ENCODE data around the gene FXYD6. TPM values are rescaled to one million over a fixed set of nuclear protein-coding genes. Genes with fewer than 3 reads are reported as not detected.

The FXYD6 gene
- total RNA-seq, 1 donor from 2014 or later, result 1.6 TPM

DNA sequence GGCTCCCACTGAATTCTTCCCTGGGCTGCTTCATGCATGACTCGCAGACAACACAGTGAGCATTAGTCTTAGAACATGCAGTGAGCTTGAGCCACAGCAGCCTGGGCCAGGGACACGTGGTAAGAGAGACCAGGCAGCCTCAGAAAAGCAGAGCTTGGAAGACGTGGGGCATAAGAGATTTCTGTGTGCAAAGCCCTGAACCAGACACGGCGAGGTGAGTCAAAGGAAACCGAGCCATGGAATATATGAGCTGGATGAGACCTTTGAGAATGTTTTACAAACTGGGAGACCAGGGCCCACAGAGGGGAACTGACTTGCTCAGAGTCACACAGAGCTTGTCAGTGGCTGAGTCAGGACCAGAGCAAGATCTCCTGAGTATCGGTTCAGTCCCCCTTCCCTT lies 8.5 kb upstream of the FXYD6 start:
- ATAC-seq, result no peak

DNA sequence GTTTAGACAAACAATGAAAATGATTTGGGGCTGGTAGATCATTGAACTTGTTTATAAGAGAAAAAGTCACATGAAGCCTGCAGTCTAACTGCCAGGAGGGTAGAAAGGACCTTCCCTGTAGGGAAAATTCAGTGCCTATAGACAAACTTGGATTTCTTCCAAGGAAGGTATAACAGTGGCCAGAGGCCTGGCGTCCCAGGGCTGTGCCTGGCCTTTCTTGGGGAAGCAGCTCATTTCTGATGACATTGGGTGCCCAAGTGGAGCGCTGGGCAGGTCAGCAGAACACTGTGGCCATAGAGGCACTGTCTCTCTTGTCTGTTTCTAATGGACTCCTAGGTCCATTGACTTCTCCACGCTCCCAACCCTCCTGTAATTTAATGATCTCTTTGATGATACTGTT lies 6.6 kb upstream of the FXYD6 start:
- no peak for ATAC-seq

DNA sequence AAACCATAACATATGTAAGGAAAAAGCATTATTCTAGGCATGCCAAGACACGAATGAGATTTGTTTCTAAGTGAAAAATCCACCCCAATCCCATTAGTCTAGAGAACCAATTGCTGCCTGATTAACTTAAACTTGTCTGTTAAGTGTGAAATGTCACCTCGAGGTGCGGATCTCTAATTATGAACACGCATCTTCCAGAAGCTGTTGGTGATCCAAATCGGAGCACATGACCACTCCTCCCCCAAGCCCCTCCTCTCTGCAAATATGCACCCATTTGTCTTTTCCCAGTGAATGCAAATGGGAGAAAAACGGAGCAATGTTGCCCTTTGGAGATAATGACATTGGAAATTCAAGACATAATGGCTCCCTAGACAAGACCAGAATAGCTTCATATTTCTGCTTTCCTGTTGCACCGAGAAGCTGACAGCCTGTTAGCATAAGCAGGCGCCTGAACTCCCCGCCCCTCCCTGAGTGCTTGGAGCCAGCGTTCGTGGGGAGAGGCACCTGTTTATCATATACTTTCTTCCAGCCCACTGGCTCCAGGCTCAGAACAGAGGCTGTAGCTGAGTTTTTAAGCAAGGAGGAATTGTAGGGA lies 6.0 kb upstream of the FXYD6 start:
- ATAC-seq, result no peak

DNA sequence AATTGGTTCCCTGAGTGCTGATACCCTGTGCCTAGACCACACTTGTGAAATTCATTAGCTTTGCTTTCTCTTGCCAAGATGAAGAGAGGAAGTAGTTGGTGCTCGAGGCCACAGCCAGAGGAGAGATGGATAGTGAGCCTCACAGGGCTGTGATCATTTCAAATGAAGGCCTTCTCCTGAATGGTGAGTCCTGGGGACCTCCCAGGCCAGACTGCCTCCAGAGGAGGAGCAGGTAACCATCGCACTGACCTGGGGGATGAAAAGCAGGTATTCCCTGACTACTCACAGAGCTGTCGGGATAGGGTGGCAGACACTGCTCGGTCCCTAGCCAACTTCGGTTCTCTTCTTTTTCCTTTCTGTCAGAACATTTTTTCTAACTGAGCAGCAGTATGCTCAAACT lies 4.8 kb upstream of the FXYD6 start:
- no peak for ATAC-seq

DNA sequence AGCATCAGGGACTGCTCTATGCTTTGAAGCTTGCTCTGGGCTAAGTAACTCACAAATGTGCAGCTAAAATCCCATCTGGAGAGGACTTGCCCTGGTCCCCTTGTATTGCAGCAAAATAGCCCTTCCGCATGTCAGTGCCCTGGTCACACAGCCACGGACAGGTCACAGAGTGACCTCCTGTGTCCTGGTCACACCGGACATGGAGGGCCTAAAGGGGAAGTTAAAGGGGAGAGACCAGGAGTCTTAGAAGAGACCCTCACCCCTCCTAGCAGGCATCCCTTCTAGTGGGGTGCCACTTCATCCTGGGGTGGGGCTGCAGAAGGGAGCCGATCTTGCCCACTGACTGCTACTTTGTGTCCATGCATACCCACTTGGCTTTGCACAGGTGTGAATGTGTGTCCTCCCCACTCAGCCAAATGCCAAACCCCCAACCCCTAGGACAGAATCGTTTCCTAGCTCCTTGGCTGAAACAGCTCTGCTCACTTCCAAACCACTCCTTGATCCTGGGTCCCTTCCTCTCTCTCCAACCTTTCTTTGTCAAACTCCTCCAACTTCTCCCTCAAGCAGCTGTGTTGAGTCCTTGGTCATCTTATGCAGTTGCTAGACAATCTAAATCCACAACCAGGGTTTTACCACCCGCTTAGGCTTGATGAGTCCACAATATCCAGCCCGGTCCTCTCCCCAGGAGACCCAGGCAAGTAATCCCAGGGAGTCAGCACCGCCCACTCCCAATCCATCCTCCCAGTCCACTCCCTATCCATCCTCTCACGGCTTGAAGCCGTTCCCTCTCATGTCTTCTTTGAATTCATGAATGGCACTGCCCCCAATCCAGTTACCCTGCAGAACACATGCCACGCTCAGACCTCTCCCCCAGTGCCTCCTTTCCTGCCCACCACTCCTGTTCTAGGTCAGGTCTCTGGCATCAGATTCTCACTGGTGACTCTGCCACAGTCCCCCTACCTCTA lies 3.3 kb upstream of the FXYD6 start:
- ATAC-seq, result no peak

DNA sequence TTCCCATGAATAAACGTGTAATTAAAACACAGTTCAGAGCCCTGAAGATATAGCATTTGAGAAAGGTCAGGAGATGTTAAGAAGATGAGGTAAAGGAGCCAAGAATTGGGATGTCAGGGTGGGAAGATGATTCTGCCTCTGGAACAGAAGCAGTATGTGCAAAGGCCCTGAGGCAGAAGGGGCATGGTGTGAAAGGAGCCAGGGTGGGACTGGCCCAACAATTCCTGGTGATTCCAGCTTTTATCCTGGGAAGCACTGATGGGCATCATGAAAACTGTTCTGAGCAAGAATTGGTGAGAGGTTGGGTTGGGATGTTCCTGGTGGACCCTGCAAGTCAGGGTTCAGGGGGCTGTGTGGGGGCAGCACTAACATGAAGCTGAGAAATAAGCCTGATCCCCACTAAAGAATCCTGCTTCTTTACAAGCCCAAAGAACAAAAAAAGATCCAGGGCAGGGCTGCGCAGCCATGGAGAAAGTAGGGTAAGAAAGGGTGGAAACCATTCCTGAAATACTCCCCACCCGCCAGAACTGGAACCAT lies 2.5 kb upstream of the FXYD6 start:
- ATAC-seq, result no peak

DNA sequence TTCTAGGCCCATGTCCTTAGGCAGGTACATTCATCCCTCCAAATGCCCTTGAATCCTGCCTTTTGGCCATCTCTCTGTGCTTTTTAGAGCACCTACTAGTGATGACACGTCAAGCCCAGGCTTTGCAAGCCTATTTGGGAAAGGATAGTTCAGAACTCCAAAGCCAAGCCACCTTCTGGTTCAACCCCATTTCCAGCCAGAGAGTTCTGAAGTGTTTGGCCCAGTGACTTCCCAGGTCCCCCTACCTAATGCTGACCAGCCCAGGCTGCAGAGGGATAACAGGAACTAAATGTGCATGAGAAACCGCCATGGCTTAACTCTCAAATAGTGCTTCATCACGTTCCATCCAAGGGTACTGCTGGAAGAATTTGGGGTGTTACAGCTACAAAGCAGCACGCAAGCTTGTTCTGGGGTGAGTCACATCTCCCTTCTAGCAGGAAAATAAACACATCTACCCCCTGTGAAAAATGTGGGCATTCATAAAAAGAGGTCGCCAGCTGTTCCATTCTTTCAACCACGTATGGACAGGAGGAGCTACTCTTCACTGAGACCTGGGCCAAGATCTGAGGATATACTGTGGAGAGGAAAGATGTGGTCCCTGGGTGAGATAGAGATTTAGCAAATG lies 2.0 kb upstream of the FXYD6 start:
- no peak for ATAC-seq

DNA sequence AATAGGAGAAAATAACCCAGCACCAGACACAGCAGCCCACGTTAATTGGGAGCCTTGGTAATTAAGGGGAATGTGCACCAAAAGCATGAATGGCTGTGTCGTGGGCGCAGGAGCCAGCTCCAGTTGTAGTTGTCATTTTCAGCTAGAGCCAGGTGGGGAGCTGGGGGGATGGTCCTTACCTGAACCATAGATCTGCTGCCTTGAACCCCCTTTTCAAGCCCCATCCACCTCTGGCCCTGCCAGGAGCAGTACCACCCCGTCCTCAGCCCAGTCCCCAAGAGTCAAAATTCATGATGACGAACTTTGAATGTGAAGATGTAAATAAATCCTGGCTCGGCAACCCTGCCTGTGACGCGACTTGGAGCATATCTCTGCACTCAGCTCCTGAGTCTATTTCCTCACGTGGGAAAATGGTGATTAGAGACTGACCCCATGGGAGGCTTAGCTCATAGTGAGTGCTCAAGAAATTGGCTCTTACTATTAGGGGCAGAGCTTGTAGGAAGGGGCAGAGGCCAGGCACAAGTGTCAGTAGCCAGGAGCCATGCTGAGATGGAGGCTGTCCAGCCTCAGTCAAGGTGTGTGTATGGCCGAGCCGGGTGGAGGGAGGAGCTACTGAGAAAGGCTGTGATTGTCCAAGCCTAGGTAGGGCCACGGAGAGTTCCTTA lies 794 bp upstream of the FXYD6 start:
- ATAC-seq, result no peak

DNA sequence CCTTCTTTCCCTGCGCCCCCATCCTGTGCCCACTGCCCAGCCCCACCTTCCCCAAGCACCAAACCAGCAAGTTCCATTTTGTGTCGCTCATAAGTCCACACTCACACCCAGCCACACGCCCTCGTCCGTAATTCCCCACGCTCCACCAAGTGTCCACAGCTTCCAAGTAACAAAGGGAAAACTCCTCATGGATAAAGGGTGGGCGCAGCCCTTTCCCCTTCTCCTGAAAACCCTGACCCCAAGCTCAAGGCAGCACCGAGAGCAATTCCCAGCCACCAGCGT lies 458 bp downstream of the FXYD6 start:
- ATAC-seq, result no peak

DNA sequence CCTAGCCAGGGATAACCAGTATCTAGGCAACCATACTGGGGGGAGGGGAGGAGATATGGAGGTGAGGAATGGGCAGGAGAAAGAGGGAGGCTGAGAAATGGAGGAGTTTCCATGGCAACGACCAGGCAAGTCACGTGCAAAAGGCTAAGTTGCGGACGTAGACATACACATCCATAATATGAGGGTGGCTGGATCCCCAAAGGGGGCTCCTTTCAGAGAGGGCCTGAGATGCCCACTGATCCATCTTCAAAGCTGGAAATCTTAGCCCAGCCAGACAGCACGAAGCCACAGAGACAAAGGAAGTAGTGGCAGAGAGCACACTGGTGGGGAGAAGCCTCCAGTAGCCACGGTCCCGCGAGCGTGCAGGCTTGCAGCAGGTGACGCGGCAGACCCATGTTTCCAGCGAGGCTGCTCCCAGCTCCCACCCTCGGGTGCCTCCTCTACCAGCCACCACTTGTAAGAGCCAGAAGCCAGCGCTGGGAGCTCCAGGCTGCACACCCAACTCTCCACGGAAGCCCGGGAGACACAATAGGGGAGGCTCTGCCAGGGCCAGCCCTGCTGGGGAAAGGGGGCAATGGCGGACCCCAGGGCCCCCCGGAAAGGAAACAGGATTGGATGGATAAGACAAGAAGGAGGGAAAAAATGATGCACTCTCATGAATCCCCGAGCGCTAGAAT lies 938 bp downstream of the FXYD6 start:
- ATAC-seq, result no peak

DNA sequence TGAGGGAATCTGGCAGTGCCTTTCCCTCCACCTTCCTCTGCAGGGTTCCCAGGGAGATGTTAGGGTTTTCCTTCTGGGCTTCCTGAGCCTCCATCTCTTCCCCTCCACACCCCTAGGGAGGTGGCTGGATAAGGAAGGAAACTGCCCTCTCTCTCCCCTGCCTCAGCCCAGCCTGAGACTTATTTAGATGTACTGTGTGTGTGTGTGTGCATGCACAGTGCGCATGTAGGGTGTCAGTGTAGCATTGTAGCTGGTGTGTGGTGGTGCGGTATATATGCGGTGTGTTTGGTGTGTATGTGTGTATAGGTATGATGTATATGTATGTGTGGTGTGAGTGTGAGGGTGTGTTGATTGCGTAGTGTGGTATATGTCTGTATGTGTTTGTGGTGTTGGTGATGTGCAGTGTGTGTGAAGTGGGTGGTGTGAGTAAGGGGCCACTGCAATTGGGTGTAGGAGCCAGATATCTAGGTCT lies 1.5 kb downstream of the FXYD6 start:
- ATAC-seq, result no peak

DNA sequence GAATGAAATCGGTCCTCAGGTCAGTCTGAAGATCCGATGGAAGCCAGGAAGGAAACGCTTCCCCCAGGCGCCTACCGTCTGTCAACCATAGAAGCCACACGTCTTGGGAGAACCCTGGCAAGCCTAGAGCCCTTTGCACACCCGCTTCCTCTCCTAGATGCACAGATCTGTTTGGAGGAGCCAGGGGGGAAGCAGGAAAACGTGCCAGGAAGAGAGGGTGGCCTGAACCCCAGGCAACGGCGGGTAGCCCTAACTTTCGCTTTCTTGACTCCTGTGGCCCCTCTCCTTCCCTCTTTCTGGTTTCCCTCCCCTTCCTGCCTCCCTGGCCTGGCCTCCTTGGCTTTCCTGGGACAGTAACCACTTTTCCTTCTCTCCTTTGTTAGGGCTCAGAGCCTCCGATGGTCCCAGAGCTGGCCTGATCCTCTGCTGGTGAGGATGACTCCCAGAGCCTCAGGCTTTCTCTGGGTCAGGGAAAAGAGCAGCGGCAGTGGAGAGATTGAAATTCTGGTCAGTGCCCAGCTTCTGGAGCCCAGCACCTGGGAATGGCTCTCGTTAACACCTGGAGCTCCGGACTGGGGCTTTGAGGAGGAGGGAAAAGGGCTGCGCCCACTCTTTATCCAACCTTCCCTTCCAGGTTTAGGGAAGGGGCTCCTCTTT lies 2.1 kb downstream of the FXYD6 start:
- no peak for ATAC-seq

DNA sequence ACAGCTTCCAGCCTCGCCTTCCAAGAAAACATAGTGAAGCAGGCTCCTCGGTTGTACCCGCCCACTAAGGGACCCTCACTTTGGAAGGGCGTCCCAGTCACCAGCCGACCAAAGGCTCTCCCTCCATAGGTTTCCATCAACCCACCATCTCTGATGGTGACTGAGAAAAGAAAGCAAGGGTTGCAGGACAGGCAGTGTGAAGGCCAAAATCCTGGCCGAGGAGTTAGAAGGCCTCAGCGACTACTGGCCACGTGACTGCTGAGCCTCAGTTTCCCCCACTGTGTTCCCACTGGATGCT lies 2.7 kb downstream of the FXYD6 start:
- ATAC-seq, result no peak

DNA sequence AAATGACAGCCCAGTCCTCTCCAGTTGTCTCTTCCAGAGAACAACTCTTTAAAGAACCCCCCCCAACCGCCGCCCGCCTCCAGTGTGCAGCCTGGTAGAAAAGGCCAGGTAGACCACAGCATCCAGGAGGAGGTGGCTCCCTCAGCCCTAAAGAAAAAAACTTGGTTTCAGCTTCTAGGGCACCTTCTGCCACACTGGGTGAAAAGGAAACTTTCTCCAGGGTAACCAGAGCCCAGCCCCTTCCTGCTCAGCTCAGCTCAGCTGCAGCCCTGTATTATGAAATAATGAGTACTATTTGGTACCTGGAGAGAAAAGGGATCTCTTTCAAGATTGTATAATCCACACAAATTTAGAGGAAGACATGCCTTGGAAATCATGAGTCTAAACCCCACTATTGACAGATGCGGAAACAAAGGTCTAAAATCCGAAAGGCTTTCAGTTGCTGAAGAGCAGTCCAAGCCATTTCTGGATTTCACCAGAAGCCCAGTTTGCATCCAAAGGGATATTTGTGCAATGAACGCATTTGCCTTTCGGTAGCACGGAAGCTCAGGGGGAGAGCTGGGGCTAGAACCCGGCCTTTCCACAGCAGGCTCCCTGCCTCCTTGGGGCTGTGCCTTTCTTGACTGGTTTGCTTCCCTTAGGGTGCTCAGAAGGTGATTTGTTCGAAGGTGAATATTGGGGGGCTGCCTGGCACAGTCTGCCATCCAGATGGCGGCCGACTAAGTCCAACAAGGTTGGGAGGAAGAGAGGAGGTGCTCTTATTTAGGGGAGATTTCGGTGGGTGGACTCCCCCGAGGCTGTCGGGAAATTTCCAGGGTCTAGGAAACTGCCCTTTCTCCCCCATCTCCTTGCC lies 3.3 kb downstream of the FXYD6 start:
- no peak for ATAC-seq

DNA sequence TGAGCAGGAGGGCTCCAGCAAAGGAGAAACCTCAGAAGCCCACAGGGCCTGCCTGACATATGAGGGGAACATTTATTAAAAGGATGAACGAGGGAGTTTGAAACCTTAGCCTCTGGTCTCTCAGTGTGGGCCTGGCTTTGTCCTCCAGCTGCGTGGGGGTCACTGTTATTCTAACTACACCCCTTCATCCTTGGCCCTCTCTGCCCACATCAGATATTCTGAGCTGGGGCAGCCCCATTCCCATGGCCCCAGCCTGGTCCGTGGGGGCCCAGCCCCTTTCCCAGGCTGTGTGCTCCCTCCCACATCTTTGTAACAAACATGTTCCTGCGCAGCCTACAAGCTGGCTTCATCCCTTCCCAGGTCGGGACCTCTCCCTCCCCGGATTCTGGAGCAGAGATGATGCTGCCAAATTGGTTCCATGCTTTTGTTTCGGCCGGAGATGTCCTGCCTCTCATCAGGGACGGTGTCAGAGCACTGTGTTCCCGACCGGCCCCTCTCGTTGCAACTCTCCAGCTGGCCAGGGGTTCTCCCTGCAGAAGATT lies 4.0 kb downstream of the FXYD6 start:
- no peak for ATAC-seq

DNA sequence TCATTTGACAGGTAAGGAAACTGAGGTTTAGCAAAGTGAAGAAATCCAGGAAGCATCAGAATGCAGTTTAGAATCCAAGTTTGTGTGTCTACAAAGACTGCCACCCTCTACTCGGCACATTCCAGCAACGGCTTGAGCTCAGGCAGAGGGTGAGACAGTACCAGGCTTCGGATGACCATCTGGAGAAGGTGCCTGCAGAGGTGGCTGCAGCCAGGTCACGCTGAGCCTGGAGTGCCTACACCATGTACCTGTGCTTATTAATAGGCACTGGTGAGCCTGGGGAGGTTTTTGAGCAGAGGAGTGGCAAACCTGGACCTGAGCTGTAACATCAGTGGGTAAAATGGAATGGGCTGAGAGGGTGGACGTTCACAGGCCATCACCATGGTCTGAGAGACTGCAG lies 4.7 kb downstream of the FXYD6 start:
- ATAC-seq, result no peak

DNA sequence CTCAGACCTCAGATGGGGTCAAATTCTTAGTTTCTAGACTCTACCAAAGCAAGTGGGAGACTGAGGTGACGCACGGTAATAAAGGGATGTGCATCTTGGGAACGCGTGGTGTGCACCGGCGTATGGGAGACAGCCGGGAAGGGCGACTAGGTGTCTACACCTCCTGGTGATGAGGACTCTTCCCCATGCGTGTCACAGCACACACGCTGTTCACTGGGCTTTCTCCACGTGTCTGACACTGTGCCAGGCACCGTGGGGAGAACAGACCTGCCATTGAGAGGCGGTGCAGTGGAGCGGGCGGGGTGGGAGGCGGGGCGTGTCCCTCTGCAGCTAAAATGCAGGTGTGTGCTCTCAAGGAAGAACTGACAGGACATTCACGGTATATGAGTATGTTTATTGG lies 5.3 kb downstream of the FXYD6 start:
- ATAC-seq, result no peak

DNA sequence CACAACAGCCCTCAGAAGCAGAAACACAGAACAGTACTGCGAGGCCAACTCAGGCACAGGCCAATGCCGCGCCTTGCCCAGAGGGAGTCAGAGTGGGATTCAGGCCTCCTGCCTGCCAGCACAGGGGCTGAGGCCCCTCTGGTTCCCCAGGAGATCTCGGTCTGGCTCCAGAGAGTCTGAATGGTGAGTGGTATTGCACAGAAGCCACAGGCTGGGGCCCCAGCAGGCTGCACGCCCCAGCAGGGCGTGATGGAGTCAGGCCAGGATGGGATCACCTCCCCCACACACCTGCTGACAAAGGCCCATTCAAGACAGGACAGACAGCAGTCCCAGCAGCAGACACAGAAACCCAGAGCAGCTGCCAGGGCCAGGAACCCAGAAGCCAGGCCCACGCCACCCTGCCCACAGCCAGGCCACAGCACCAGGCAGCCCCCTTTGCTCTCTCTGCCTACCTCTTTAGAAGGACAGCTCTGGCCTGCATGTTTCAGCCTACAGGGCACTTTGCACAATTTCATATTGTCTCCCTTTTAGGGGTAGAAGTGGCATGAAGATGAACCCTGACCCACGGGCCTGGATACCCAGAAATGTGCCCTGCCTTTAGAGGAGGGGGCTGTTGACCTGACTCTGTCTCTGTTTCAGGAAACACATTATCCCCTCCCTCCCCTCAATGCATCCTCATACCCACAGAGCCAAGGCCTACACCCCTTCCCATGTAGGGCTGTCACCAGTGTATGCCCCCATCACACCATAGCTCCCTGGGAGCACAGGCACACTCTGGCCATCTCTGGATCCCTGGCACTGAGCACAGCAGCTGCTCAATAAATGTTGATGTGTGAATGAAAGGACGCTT lies 6.1 kb downstream of the FXYD6 start:
- ATAC-seq, result peak; percentile 43

DNA sequence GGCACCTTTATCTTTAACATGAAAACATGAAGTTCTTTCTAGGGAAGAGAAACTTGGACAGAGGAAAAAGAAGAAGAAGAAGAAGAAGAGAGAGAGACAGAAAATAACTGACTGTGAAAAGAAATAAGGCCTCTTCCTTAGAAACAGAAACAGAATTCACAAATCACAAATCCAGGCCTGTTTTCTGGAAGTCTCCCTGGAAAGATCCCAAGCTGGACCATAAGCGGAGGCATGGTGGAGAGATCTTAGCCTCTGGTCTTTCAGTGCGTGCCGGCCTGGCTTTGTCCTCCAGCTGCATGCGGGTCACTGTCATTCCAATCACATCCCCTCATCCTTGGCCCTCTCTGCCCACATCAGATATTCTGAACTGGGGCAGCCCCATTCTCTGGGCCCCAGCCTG lies 6.9 kb downstream of the FXYD6 start:
- no peak for ATAC-seq
